ENCODE measurements around the gene SLC25A20. TPM values are rescaled to one million over a fixed set of nuclear protein-coding genes. Genes with fewer than 3 reads are reported as not detected.

SLC25A20 gene
- total RNA-seq, 1 experiment from 2014 or later = 17.7 TPM

- POLR2A ChIA-PET (ENCODE audit: unreplicated experiment) = no interaction called here
- TF ChIP-seq CTCF (conservative IDR thresholded peaks at IDR 0.05; ENCODE audit: low read depth, low read length) (no peak), EZH2 (IDR thresholded peaks at IDR 0.05; ENCODE audit: low read length, unreplicated experiment) (no peak), EZH2phosphoT487 (IDR thresholded peaks at IDR 0.05; ENCODE audit: borderline replicate concordance, low read length) (no peak)
- no TSS peak for BruUV-seq (replicated peaks)
- ATAC-seq (no peak), DNase-seq (no peak)
- intact Hi-C loops (cut with micrococcal nuclease) = loop anchor here (10.0 kb wide), 1 partner anchor 60 kb away; no protein-coding TSS in a partner anchor
- no peaks in the 10 kb centered on the region for H3F3A ChIP-seq (ENCODE audit: low read length, unreplicated experiment)
- H3K4me3 ChIP-seq (ENCODE audit: low read length) = no peak overlapping the region
- no peak overlapping the region for H3K9ac ChIP-seq (ENCODE audit: low read length)
- H3K79me2 ChIP-seq (ENCODE audit: low read length) = peaks cover 6% of the 10 kb centered on the region; the same call in 1 of the 2 replicates
- no peaks in the 10 kb centered on the region for H3K27me3 ChIP-seq (ENCODE audit: low read length)
- H3K27ac ChIP-seq (ENCODE audit: low read length) = no peak overlapping the region
- no peaks in the 10 kb centered on the region for H3K36me3 ChIP-seq (ENCODE audit: low read depth, low read length)
- no peak overlapping the region for H2AFZ ChIP-seq (ENCODE audit: low read length)
- no peaks in the 10 kb centered on the region for H4K20me1 ChIP-seq (ENCODE audit: low read length)
- CTCF ChIA-PET = no interaction called here
- H3K9me3 ChIP-seq (ENCODE audit: low read length) = no peaks in the 10 kb centered on the region
- H3K4me1 ChIP-seq (ENCODE audit: insufficient read depth, low read length) = peaks cover 20% of the 10 kb centered on the region
- H3K4me2 ChIP-seq (ENCODE audit: low read length) = no peak overlapping the region
- H3K9me2 ChIP-seq (replicated peaks; ENCODE audit: low read length) = no peaks in the 10 kb centered on the region
Measured at GRCh38 chr3:48894516-48894915, 4.2 kb downstream of the SLC25A20 start.

- intact Hi-C loops (cut with micrococcal nuclease) = loop anchor here (10.0 kb wide), 1 partner anchor 63 kb away; no protein-coding TSS in a partner anchor
- H2AFZ ChIP-seq (ENCODE audit: low read length) = no peak overlapping the region
- H3K9me3 ChIP-seq (ENCODE audit: low read length) = no peaks in the 10 kb centered on the region
- H4K20me1 ChIP-seq (ENCODE audit: low read length) = no peaks in the 10 kb centered on the region
- H3K27ac ChIP-seq (ENCODE audit: low read length) = no peak overlapping the region
- POLR2A ChIA-PET (ENCODE audit: unreplicated experiment) = interaction anchor here (0.6 kb wide), 1 partner anchor 77 kb away, joined by 3 read pairs; no protein-coding TSS in a partner anchor
- ATAC-seq = peak; percentile 97
- BruUV-seq (replicated peaks) = no TSS peak
- H3K36me3 ChIP-seq (ENCODE audit: low read depth, low read length) = no peaks in the 10 kb centered on the region
- CTCF ChIA-PET = interaction anchor here (0.6 kb wide), 2 partner anchors 47 to 155 kb away, joined by 3 read pairs; no protein-coding TSS in a partner anchor
- no peaks in the 10 kb centered on the region for H3K79me2 ChIP-seq (ENCODE audit: low read length)
- no peak for TF ChIP-seq CTCF (conservative IDR thresholded peaks at IDR 0.05; ENCODE audit: low read depth, low read length)
- TF ChIP-seq EZH2phosphoT487 (IDR thresholded peaks at IDR 0.05; ENCODE audit: borderline replicate concordance, low read length) = no peak
- no peak for TF ChIP-seq EZH2 (IDR thresholded peaks at IDR 0.05; ENCODE audit: low read length, unreplicated experiment)
- no peaks in the 10 kb centered on the region for H3K27me3 ChIP-seq (ENCODE audit: low read length)
- no peaks in the 10 kb centered on the region for H3K9me2 ChIP-seq (replicated peaks; ENCODE audit: low read length)
- DNase-seq = peak; percentile 60
- H3K4me2 ChIP-seq (ENCODE audit: low read length) = no peak overlapping the region
- H3K9ac ChIP-seq (ENCODE audit: low read length) = no peak overlapping the region
- H3F3A ChIP-seq (ENCODE audit: low read length, unreplicated experiment) = no peaks in the 10 kb centered on the region
- no peak overlapping the region for H3K4me3 ChIP-seq (ENCODE audit: low read length)
- peaks cover 9% of the 10 kb centered on the region for H3K4me1 ChIP-seq (ENCODE audit: insufficient read depth, low read length)
Measured at GRCh38 chr3:48891606-48892005, 7.1 kb downstream of the SLC25A20 start.

- no peak overlapping the region for H3K9ac ChIP-seq (ENCODE audit: low read length)
- ChIA-PET CTCF (no interaction called here), POLR2A (ENCODE audit: unreplicated experiment) (no interaction called here)
- H3K4me2 ChIP-seq (ENCODE audit: low read length) = no peak overlapping the region
- no peaks in the 10 kb centered on the region for H3K79me2 ChIP-seq (ENCODE audit: low read length)
- DNase-seq = no peak
- no peaks in the 10 kb centered on the region for H3K36me3 ChIP-seq (ENCODE audit: low read depth, low read length)
- no peak overlapping the region for H3K27ac ChIP-seq (ENCODE audit: low read length)
- no peak overlapping the region for H3K4me3 ChIP-seq (ENCODE audit: low read length)
- no peak overlapping the region for H2AFZ ChIP-seq (ENCODE audit: low read length)
- BruUV-seq (replicated peaks) = no TSS peak
- H3F3A ChIP-seq (ENCODE audit: low read length, unreplicated experiment) = no peaks in the 10 kb centered on the region
- H3K4me1 ChIP-seq (ENCODE audit: insufficient read depth, low read length) = no peaks in the 10 kb centered on the region
- no peaks in the 10 kb centered on the region for H3K9me2 ChIP-seq (replicated peaks; ENCODE audit: low read length)
- H3K9me3 ChIP-seq (ENCODE audit: low read length) = no peaks in the 10 kb centered on the region
- TF ChIP-seq EZH2phosphoT487 (IDR thresholded peaks at IDR 0.05; ENCODE audit: borderline replicate concordance, low read length) = no peak
- no peak for TF ChIP-seq EZH2 (IDR thresholded peaks at IDR 0.05; ENCODE audit: low read length, unreplicated experiment)
- no peak for TF ChIP-seq CTCF (conservative IDR thresholded peaks at IDR 0.05; ENCODE audit: low read depth, low read length)
- no peak for ATAC-seq
- intact Hi-C loops (cut with micrococcal nuclease) = no loop called here
- no peaks in the 10 kb centered on the region for H3K27me3 ChIP-seq (ENCODE audit: low read length)
- no peaks in the 10 kb centered on the region for H4K20me1 ChIP-seq (ENCODE audit: low read length)
Measured at GRCh38 chr3:48885753-48886152, 12.9 kb downstream of the SLC25A20 start.

Measured in PC-3 (cell line).